Type B pancreatic cell (in vitro differentiated cells): ENCODE data around the gene HOXA5. TPM values are rescaled to one million over a fixed set of nuclear protein-coding genes. Genes with fewer than 3 reads are reported as not detected.
A peak's percentile ranks its signal among the peaks of the same experiment; 100 is the strongest.

Experiments used
- DNase-seq: peaks from one replicate; pipeline ENCODE4 v3.0.0; 2021; ENCODE audit warnings: mixed read lengths; ENCODE audit not compliant: unreplicated experiment; ENCODE audit errors: extremely low spot score
- H3K27ac Mint-ChIP-seq: 2 replicates; pipeline ENCODE4 v1.8.0; 2021; ENCODE audit warnings: mild to moderate bottlenecking, mixed read lengths
- H3K27me3 Mint-ChIP-seq: 2 replicates; pipeline ENCODE4 v1.8.0; 2021; ENCODE audit warnings: mixed read lengths
- H3K36me3 Mint-ChIP-seq: 2 replicates; pipeline ENCODE4 v1.8.0; 2021; ENCODE audit warnings: mixed read lengths
- H3K4me1 Mint-ChIP-seq: one replicate; pipeline ENCODE4 v1.8.0; 2021; ENCODE audit warnings: mixed read lengths; ENCODE audit not compliant: unreplicated experiment
- H3K4me3 Mint-ChIP-seq: 2 replicates; pipeline ENCODE4 v1.8.0; 2021; ENCODE audit warnings: mild to moderate bottlenecking, mixed read lengths
- H3K9me3 Mint-ChIP-seq: 2 replicates; pipeline ENCODE4 v1.8.0; 2021; ENCODE audit warnings: mixed read lengths
- total RNA-seq: library from RNA; stranded (reverse); gene quantifications from 2 replicates; pipeline ENCODE4 v1.2.1, GENCODE V29; 2021; ENCODE audit warnings: low replicate concordance
- TF ChIP-seq, protein P1 (sequence below): fragments of 200-600 bp; sonication (generic); conservative IDR thresholded peaks from 2 replicates; pipeline ENCODE4 v1.5.0; 2021; ENCODE audit warnings: antibody characterized with exemption, mild to moderate bottlenecking

HOXA5 gene
- total RNA-seq, 1 donor from 2014 or later: 77.7 TPM

DNA sequence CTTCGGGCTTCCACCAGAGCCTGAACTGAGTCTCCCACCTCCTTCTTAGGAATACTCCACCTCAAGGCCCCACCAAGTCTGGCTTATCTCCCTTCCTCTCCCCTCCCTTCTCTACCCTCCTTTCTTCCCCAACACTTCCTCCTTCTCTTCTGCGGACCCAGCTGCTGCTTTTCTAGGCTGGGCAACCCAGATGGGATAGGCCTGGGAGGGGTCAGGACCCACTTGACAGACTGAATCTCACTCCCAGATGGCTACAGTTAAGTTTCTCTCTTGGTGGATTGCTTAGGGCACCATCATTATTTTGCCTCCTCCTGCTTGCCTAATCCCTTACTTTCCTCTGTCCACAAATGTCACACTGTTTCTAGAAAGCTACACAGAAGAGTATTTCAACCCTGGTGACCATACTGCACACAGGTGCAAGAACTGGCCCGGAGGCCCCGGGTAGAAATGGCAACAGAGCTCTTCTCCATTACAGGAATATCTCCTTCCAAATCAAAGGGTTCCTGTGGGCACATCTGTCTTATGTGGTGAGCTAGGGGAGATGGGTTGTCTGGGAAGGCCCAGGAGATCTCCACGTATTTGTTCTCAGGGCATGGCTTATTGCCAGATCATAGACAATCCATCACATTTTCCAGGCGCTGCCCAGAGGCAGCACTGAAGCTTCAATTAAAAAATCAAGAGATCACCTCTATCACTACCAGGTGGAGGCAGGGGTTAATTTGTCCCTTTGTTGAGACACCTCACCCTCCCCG is 46.7 kb upstream of the HOXA5 start:
- Mint-ChIP-seq H3K9me3 (no peaks in the 10 kb centered on the region), H3K36me3 (no peaks in the 10 kb centered on the region), H3K27ac (no peak overlapping the region), H3K4me1 (peaks cover 11% of the 10 kb centered on the region), H3K27me3 (peaks cover 98% of the 10 kb centered on the region), H3K4me3 (peak overlapping the region; percentile 10)
- TF ChIP-seq, protein P1, sequence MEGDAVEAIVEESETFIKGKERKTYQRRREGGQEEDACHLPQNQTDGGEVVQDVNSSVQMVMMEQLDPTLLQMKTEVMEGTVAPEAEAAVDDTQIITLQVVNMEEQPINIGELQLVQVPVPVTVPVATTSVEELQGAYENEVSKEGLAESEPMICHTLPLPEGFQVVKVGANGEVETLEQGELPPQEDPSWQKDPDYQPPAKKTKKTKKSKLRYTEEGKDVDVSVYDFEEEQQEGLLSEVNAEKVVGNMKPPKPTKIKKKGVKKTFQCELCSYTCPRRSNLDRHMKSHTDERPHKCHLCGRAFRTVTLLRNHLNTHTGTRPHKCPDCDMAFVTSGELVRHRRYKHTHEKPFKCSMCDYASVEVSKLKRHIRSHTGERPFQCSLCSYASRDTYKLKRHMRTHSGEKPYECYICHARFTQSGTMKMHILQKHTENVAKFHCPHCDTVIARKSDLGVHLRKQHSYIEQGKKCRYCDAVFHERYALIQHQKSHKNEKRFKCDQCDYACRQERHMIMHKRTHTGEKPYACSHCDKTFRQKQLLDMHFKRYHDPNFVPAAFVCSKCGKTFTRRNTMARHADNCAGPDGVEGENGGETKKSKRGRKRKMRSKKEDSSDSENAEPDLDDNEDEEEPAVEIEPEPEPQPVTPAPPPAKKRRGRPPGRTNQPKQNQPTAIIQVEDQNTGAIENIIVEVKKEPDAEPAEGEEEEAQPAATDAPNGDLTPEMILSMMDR: no peak
- no peak for DNase-seq

DNA sequence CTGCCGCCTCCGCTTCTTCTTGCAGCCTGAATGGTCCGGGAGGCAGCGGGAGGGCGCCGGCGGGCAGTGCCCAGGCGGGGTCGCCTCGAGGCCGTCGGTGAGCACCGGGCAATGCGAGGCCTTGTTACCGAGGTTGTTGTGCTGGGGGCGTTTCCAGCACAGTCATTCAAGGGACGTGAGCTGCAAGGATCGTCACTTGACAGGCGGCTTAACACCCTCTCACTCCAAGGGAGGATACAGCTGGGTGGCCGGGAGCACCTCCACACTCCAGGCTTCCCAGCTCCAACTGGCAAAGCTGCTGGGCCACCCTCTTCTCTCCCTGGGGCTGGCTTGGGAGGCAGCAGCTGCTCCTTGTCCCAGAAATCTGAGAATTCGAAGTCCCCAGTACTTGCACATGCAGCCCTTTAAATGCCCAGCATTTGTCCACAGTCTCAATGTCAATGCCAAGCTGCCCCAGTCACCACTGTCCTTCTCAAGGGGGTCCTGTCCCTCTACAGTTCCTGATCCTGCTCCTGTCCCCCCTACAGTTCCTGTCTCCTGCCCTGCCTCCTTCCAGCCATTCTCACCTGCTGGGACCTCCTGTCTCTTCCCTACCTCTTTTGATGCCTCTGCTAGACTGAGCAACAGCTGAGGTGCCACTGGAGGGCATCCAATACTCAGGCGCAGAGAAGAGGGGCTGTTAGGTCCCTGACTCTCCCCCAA is 46.0 kb upstream of the HOXA5 start:
- Mint-ChIP-seq H3K4me1 (peaks cover 11% of the 10 kb centered on the region), H3K27ac (no peak overlapping the region), H3K9me3 (no peaks in the 10 kb centered on the region), H3K36me3 (no peaks in the 10 kb centered on the region), H3K27me3 (peaks cover 98% of the 10 kb centered on the region), H3K4me3 (no peak overlapping the region)
- no peak for DNase-seq
- TF ChIP-seq, protein P1: no peak

DNA sequence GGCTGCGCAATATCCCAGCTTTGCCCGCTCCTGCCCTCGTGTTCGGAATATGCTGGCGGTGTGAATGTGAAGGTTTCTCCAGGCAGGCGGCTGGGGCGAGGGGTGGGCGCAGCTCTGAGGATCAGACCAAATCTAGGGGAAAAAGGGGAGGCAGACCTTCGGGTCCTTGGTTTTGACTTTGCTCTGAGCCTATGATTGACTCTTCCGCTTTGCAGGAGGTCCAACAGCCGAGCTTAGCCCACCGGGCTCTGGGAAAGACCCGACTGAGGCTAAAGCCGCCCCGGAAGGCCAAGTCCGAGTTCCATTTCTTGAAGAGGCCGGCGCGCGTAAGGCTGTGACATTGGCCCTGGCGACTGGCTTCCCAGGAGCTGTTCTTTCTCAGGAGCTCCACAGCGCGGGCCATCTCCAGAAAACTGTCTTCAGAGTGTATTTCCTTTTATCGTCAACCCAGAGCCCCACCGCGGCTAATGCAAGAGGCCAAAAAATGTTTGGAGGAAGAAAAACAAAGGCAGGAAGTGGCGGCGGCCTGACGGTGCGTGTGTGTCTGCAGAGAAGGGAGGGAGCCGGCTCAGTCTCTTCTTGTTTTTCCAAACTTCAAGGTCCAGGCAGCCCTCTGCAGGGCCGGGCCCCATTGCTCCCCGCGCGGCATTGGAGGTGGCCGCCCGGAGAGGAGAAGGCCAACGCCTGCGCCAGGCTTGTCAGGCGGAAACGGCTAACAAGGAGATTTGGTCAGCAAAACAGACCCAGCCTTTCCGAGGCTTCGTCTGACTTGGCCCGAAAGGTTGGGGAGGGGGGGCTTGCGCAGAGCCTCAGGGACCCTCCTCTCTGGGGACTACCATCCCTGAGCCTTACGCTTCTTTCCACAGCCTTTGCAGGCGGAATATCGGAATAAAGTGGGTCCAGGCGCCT is 45.2 kb upstream of the HOXA5 start:
- TF ChIP-seq, protein P1: no peak
- Mint-ChIP-seq H3K9me3 (no peaks in the 10 kb centered on the region), H3K27ac (no peak overlapping the region), H3K4me3 (peak overlapping the region; percentile 82), H3K36me3 (no peaks in the 10 kb centered on the region), H3K27me3 (peaks cover 97% of the 10 kb centered on the region), H3K4me1 (peaks cover 11% of the 10 kb centered on the region)
- no peak for DNase-seq

DNA sequence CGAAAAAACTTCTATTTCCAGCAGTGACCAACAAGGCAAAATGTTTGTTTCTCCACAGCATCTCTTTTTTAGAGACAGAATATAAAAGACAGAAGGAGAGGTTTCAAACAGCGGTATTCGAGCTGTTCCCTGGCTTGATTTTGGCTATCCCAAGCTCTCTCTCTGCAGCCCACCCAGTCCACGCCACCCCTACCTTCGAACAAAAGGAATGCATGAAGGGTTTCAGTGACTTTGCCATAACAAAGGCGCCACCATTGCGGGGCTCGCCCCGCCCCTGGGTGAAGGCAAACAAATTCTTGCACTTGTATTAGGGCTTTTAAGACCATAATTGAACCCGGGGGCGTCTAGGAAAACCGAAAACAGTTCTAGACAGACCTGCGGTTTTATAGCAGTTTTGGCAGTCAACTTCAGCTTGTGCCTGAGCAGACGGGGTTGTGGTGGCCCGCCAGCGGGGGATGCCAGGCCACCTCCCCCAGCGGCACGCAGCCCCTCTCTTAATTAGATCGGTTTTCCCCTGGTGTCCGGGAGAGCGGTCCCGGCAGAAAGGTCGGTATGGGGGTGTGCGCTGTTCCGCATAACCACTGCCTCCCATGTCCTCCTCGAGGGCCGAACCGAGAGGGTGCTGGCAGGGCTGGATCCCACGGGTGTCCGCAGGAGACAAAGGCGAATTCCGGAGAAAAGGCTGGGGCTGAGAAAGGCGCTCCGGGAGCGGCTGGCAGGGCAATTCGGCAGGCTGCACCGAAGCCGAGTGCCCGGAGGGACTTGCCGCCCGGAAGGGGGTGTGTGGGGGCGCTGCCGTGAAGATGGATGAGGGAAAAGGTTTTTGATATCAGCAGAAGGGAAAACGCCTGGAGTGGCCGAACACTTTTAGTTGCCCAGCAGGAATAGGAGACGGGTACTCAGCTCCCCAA is 44.2 kb upstream of the HOXA5 start:
- TF ChIP-seq, protein P1: no peak
- H3K27ac Mint-ChIP-seq: no peak overlapping the region
- H3K9me3 Mint-ChIP-seq: no peaks in the 10 kb centered on the region
- peak; percentile 68 for DNase-seq
- peaks cover 14% of the 10 kb centered on the region for H3K4me1 Mint-ChIP-seq
- H3K36me3 Mint-ChIP-seq: no peaks in the 10 kb centered on the region
- H3K27me3 Mint-ChIP-seq: peaks cover 98% of the 10 kb centered on the region
- H3K4me3 Mint-ChIP-seq: peak overlapping the region; percentile 82
